Fibroblast of skin of back (primary cell): ENCODE measurements around the gene NTPCR. TPM values are rescaled to one million over a fixed set of nuclear protein-coding genes. Genes with fewer than 3 reads are reported as not detected.
A peak's percentile ranks its signal among the peaks of the same experiment; 100 is the strongest.
"Not testable (repeated sequence)": the region's sequence is repeated elsewhere in the genome, so short reads cannot be mapped to it uniquely, and the experiment has no call there.

Experiments
- DNase-seq: peaks from one replicate; pipeline ENCODE4 v3.0.0-alpha.2; 2013
- polyA plus RNA-seq, 2 experiments: library from polyadenylated mRNA; unstranded; fragments of 120-200 nt; gene quantifications; one replicate each; pipeline ENCODE4 v1.2.1, GENCODE V29; 2013; ENCODE audit not compliant: insufficient read length in 2 of 2

The NTPCR gene
- 21.9 TPM for polyA plus RNA-seq (2013, experiment 1 of 2; ENCODE audit: insufficient read length)
- polyA plus RNA-seq (2013, experiment 2 of 2; ENCODE audit: insufficient read length): 22.5 TPM

GRCh38 chr1:232950197-232951176 lies at the start of gene NTPCR:
TSS of gene NTPCR (plus strand) at chr1:232950611. CDS start at chr1:232950711, 100 bp downstream.
- DNase-seq: peak; percentile 89

GRCh38 chr1:232900818-232901217 lies 49.6 kb upstream of the NTPCR start:
- no peak for DNase-seq

GRCh38 chr1:232901255-232901654 lies 49.2 kb upstream of the NTPCR start:
- DNase-seq: no peak

GRCh38 chr1:232902774-232903350 lies 47.5 kb upstream of the NTPCR start:
- DNase-seq: no peak

GRCh38 chr1:232904131-232904530 lies 46.3 kb upstream of the NTPCR start:
- no peak for DNase-seq

GRCh38 chr1:232904566-232904965 lies 45.8 kb upstream of the NTPCR start:
- peak; percentile 22 for DNase-seq

- DNase-seq: no peak
Observed at GRCh38 chr1:232905331-232906034, 44.9 kb upstream of the NTPCR start.

GRCh38 chr1:232906441-232906840 lies 44.0 kb upstream of the NTPCR start:
- DNase-seq: no peak

GRCh38 chr1:232908831-232909230 lies 41.6 kb upstream of the NTPCR start:
- no peak for DNase-seq

GRCh38 chr1:232909752-232910151 lies 40.7 kb upstream of the NTPCR start:
- DNase-seq: no peak

GRCh38 chr1:232911027-232911599 lies 39.3 kb upstream of the NTPCR start:
- no peak for DNase-seq

GRCh38 chr1:232912845-232913580 lies 37.4 kb upstream of the NTPCR start:
- DNase-seq: no peak

GRCh38 chr1:232914271-232914670 lies 36.1 kb upstream of the NTPCR start:
- DNase-seq: not testable (repeated sequence)

GRCh38 chr1:232915212-232915611 lies 35.2 kb upstream of the NTPCR start:
- DNase-seq: no peak

GRCh38 chr1:232917053-232917452 lies 33.4 kb upstream of the NTPCR start:
- DNase-seq: no peak

GRCh38 chr1:232921381-232921780 lies 29.0 kb upstream of the NTPCR start:
- DNase-seq: no peak

GRCh38 chr1:232922485-232922884 lies 27.9 kb upstream of the NTPCR start:
- peak; percentile 17 for DNase-seq

GRCh38 chr1:232923739-232924386 lies 26.5 kb upstream of the NTPCR start:
- DNase-seq: no peak

- no peak for DNase-seq
Observed at GRCh38 chr1:232924874-232925273, 25.5 kb upstream of the NTPCR start.

- DNase-seq: no peak
Observed at GRCh38 chr1:232925421-232926220, 24.8 kb upstream of the NTPCR start.
